GM10847 (cell line): ENCODE data around the gene ELMO2.
A peak's percentile ranks its signal among the peaks of the same experiment; 100 is the strongest.

Experiments
- POLR2A ChIP-seq: IDR thresholded peaks from 2 replicates; pipeline ENCODE4 v1.6.1; 2011; ENCODE audit not compliant: insufficient read length; ENCODE audit errors: extremely low read depth

ELMO2 gene, protein sequence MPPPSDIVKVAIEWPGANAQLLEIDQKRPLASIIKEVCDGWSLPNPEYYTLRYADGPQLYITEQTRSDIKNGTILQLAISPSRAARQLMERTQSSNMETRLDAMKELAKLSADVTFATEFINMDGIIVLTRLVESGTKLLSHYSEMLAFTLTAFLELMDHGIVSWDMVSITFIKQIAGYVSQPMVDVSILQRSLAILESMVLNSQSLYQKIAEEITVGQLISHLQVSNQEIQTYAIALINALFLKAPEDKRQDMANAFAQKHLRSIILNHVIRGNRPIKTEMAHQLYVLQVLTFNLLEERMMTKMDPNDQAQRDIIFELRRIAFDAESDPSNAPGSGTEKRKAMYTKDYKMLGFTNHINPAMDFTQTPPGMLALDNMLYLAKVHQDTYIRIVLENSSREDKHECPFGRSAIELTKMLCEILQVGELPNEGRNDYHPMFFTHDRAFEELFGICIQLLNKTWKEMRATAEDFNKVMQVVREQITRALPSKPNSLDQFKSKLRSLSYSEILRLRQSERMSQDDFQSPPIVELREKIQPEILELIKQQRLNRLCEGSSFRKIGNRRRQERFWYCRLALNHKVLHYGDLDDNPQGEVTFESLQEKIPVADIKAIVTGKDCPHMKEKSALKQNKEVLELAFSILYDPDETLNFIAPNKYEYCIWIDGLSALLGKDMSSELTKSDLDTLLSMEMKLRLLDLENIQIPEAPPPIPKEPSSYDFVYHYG

DNA sequence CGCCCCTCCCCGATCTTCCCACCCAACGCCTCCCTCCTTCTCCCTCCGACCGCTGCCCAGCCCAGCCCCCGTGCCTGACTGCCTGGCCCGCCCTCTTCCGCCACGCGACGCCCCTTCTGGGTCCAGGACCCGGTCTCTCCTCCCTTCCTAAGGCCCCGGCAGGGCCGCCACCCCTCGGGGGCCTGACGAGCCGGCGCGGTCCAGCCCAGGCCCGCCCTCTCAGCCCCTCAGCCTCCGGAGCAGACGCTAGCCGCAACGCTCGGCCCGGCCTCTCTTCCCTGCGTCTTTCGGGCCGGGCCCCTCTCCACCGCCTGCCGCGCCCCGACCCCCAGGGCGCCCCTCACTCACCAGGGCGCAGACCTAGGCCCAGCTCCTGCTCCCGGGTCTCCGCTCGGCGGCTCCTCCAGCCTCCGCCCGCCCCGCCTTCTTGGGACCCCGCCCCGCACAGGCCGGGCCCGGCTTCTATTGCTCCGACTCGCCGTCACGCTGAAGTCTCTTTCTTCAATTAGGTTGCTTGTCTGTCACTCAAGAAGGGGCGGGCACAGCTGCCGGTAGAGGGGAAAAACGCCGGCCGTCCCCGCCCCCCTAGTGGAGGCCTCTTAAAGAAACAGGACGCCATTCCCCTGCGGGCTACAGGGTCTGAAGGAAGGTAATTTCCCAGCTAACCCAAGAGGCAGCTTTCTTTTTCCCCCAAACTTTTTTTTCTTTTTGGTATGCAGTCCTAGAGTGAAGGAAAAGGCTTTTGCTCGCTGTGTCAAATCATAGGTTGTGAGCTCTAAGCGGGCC, at the start of gene ELMO2:
ELMO2 (minus strand) TSS at position 416 of the 786 bp plus-strand sequence. CDS start 12,133 bp downstream, outside the sequence.
- TF ChIP-seq POLR2A: peak; percentile 30

DNA sequence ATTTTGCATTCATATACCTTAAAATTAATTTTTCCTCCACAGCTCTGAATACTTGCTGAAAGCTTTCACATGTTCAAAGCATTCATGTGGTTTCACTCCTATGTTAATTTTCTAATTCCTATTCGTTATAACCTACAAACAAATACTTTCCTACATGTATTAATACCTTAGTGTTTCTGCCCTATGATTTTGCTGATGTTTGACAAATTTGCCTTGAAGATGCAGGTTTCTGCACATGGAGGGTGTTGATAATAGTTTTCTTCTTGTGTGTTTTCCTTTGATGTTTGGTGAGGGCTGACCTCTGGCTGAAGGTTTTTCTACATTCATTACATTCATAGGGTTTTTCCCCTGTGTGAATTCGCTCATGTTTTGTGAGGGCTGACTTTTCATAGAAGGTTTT, 49.3 kb upstream of the ELMO2 start:
- TF ChIP-seq POLR2A: no peak

DNA sequence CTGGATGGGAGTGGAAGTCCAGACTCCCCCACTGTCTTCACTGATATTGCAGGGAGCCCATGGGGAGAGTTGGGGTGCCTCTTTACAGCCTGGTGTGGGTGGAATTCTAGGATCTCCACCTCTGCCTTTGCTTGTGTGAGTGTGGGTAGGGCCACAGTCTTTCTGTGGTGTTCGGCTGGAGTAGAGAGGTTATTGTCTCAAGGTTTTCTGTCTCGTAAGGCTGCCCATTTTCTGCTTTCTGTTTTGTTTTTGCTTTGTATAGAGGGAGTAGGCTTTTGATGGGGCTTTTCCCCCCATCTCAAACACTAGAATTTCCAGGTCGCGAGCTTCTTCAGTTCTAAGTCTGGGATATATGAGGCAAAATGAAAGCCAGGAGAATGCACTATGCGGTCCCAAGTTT, 40.4 kb upstream of the ELMO2 start:
- no peak for TF ChIP-seq POLR2A

DNA sequence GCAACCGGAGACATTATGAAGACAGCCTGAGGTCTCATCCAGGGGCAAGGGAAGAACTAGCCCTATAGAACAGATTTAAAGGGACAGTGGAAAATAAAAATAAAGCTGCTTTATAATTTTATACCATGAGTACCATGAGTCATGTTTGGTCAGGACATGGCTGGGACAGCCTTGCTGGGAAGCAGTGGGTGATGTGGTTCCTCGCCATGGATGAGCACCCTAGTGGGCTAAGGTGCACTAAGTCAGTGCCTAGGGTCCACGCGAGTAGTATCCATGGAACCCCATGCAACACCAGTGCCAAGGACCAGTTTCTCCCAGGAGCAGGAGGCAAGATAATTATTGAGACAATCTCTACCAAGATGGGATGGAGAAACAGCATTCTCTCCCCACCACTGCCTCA, 33.4 kb upstream of the ELMO2 start:
- no peak for TF ChIP-seq POLR2A

DNA sequence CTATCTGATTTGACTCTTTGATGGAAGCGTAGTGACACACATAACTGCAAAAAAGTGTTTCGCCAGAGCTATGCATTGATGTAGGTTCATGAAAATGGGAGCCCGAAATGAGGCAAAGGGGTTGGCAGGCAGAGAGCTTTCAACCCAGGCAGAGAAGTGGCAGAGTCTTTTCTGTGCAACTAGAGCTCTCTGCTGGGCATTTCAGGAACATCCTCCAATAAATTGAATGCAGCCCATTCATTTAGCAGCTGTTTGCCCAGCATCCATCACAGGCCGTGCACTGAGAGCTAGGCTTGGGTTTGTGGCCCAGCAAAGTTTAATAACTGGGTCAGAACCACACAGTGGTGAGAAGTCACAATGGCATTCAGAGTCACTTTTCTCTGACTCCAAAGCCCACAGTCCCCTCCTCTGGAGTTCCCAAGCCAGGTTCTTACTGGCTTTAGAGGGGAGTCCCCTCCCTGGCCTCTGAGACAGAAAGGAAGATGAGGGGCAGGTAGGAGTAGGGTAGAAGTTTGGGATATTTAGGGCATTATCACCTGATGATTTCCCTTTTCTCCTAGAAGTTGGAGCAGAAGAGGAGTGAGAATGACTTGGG, 31.8 kb upstream of the ELMO2 start:
- no peak for TF ChIP-seq POLR2A

DNA sequence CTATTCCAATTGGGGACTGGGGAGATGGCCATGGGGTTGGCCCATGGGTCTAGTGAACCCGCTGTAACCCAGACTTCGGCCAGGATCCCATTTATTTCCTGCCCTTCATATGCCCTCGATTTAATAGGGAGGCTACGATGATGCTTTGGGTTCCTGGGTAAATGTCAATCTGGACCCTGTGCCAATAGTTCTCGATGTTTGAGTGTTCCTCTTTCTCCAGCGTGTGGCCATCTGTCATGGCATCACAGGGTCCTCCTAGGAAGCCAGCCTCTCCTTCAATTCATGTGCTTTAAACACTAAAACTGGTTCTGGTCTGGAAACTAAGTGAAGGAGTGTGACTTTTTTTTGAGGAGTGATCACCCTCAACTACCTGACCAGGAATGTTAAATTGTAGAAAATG, 28.7 kb upstream of the ELMO2 start:
- no peak for TF ChIP-seq POLR2A

DNA sequence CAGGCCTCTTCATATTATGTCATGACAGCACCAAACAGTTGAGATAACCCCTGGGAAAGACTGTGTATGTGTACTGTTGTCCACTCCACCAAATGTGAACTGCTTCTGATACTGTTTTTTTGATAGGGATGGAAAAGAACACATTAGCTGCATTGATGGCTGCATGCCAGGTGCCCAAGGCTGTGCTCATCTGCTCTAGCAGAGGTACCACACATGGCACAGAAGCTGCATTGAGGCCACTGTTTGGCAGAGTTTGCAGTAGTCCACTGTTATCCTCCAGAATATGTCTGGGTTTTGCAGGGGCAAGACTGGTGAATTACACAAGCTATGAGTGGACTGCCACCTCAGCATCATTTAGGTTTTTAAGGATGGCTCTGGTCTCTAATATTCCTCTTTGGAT, 28.2 kb upstream of the ELMO2 start:
- TF ChIP-seq POLR2A: no peak

DNA sequence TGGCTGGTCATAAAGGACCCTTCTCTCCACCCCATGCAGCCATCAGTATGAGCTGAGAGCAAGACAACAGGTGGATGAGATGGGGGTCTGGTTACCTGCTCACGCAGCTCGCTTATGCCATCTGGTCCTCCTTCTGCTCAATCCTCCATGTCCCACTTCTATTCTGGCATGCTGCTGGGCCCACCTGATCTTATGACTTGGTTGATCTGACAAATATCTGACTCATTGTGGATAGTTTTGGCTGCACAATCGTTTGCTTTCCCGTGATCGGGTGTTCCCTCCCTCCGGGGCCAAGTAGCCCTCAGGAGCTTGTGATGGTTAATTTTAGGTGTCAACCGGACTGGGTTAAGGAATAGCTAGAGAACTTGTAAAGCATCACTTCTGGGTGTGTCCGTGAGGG, 26.6 kb upstream of the ELMO2 start:
- no peak for TF ChIP-seq POLR2A

DNA sequence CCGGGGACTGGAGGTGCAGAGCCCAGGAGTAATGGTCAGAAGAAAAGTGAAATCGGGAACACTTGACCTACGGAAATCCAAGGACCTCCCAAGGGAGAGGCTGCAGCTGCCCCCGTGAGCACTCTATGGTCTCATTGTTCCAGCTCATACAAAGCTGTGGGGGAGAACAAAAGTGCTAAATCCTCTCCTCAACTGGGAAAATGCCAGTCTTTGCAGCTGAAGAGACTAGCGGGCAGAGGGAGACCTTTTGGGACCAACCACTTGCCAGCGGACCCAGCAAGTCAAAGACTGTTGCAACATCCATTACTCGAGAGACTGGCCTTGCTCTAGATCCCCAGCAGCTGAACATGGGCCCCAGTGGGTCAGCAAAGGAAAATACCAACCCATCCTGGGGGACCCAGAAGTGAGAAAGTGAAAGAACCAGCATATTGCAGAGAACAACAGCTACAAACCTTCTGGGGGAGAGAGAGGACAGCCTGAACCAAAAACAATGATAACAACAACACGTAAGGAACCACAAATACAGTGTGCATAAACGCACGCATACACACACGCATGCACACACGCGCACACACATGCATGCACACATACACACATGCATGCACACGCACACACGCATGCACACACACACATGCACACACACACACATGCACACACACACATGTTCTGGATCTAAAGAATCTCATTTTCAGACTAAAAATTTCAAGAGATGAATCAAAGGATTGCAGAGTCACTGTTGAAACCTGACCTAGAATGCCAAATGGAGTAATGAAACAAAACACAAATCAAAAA, 24.7 kb upstream of the ELMO2 start:
- TF ChIP-seq POLR2A: no peak

DNA sequence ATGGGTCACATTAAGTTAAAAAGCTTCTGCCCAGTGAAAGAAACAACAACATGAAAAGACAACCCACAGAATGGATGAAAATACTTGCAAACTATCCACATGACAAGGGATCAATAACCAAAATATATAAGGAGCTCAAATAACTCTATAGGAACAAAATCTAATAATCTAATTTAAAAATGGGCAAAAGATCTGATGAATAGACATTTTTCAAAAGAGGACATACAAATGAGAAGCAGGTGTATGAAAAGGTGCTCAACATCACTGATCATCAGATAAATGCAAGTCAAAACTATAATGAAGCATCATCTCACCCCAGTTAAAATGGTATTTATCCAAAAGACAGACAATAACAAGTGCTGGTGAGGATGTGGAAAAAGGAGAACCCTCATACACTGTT, 21.0 kb upstream of the ELMO2 start:
- TF ChIP-seq POLR2A: no peak

DNA sequence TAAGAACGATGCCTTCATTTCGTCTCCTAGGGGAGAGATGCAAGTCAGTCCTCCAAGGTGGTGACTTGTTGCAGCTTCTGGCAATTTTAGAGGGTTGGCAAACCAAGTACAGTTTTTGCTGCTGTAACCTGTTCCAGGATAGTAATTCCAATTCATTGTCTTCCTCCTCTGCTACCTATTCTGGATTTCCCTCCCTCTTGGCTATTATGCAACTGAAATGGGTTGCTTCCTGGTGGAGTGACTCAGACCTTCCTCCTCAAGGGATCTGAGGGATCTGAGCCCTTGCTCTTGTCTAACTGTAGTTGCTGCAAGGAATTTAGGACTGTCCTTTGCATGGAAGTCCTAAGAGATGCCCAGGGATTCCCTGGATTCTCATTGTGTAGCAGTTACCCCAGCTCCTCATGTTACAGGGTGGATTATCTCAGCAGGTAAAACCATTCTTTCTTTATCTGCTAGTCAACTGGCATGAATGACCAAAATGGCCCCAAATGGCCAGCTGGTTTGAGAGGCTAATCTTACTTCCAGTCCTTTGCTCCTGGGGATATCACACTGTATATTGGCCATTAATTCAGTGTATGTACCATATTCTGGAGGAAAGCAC, 17.6 kb upstream of the ELMO2 start:
- TF ChIP-seq POLR2A: no peak

DNA sequence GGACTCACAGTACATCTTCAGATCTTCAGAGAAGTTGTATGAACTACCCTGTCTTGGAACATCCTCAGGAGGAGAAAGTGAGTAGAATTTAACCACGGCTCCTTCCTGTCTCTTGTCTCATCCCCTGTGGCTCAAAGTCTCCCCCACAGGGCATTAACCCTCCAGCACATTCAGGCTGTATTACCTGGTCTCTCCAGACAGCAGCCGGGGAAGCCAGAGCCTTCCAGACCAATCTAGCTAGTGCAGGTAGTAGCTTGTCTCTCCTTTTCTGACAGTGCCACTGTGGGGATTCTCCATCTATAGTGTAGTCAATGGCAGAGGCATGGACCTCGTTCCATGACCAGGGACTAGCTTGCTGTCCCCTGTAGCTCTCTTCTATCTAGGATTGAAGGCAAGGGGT, 16.9 kb upstream of the ELMO2 start:
- TF ChIP-seq POLR2A: no peak

DNA sequence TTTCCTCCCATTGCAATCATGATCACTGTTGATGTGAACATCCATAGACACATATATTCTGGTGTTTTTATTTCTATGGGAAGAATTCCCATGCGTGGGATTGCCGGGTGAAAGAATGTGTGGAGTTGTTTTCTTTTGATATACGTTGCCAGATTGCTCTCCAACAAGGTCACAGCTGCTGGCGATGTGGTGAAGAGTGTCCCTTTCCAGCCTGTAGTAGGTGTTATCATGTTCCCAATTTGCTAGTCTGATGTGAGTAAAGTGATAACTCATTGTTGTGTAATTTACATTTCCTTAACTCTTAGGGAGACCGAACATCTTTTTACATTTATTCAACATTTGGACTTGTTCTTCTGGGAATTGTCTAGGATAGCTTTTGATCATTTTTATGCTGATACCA, 14.5 kb upstream of the ELMO2 start:
- no peak for TF ChIP-seq POLR2A

DNA sequence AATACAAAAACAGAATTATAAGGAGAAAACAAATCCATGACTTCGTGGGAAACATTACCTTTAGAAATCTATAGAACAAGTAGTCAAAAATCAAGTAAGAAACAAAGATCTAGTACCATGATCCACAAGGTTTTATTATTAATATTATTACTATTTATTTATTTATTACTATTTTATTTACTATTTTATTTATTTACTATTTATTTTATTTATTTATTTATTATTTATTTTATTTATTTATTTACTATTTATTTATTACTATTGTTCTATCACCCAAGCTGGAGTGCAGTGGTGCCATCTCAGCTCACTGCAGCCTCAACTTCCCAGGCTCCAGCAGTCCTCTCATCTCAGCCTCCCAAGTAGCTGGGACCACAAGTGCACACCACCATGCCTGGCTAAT, 13.5 kb upstream of the ELMO2 start:
- no peak for TF ChIP-seq POLR2A
